Stimulated activated effector memory CD8-positive, alpha-beta T cell treated with anti-CD3 and anti-CD28 coated beads, Interleukin-12 subunit alpha, Interleukin-12 subunit beta, amount 100 ng/mL, for 72 hours (primary cell): Measurements from ENCODE around the gene OR1F1.
"Not testable (repeated sequence)": the region's sequence is repeated elsewhere in the genome, so short reads cannot be mapped to it uniquely, and the experiment has no call there.

Experiments
- ATAC-seq: fragments of 150-1000 bp; cut with Tn5 transposase; 2 replicates; pipeline ENCODE4 v1.10.0; 2021
- DNase-seq, 2 donors: peaks; one replicate each; pipeline ENCODE4 v3.0.0; 2021 to 2022; ENCODE audit warnings: low spot score in 2 of 2
- H3K27ac Mint-ChIP-seq: one replicate; pipeline ENCODE4 v1.8.0; 2022; ENCODE audit warnings: mild to moderate bottlenecking, mixed read lengths
- H3K36me3 Mint-ChIP-seq: one replicate; pipeline ENCODE4 v1.8.0; 2022; ENCODE audit warnings: mild to moderate bottlenecking, mixed read lengths
- H3K4me1 Mint-ChIP-seq: one replicate; pipeline ENCODE4 v1.8.0; 2022; ENCODE audit warnings: mixed read lengths
- H3K4me3 Mint-ChIP-seq: one replicate; pipeline ENCODE4 v1.8.0; 2022; ENCODE audit warnings: mild to moderate bottlenecking, mixed read lengths
- H3K9me3 Mint-ChIP-seq: one replicate; pipeline ENCODE4 v1.8.0; 2022; ENCODE audit warnings: mixed read lengths

Gene OR1F1

GRCh38 chr16:3197694-3198333 is 9.8 kb downstream of the OR1F1 start:
- DNase-seq, H3K9me3 Mint-ChIP-seq: not testable (repeated sequence)

GRCh38 chr16:3198334-3199072 is 10.5 kb downstream of the OR1F1 start:
- no peak overlapping the region for H3K4me3 Mint-ChIP-seq
- H3K9me3 Mint-ChIP-seq = no peaks in the 10 kb centered on the region
- no peak for DNase-seq
- H3K27ac Mint-ChIP-seq = no peak overlapping the region
- ATAC-seq = no peak
- H3K4me1 Mint-ChIP-seq = no peaks in the 10 kb centered on the region
- peaks cover 9% of the 10 kb centered on the region for H3K36me3 Mint-ChIP-seq

More at GRCh38 chr16:3197694-3198333, 9.8 kb downstream of the OR1F1 start:
- not testable (repeated sequence) for H3K27ac Mint-ChIP-seq, H3K4me3 Mint-ChIP-seq, H3K4me1 Mint-ChIP-seq, H3K36me3 Mint-ChIP-seq, ATAC-seq

- H3K4me3 Mint-ChIP-seq = no peak overlapping the region
- no peak overlapping the region for H3K27ac Mint-ChIP-seq
- no peak for ATAC-seq
- H3K4me1 Mint-ChIP-seq = no peaks in the 10 kb centered on the region
- peaks cover 7% of the 10 kb centered on the region for H3K9me3 Mint-ChIP-seq
- DNase-seq = no peak
- H3K36me3 Mint-ChIP-seq = no peaks in the 10 kb centered on the region
Observed at GRCh38 chr16:3202903-3203539, 15.0 kb downstream of the OR1F1 start.

GRCh38 chr16:3205939-3206338 is 17.9 kb downstream of the OR1F1 start:
- H3K27ac Mint-ChIP-seq, H3K36me3 Mint-ChIP-seq, ATAC-seq, H3K4me3 Mint-ChIP-seq, DNase-seq, H3K4me1 Mint-ChIP-seq, H3K9me3 Mint-ChIP-seq: not testable (repeated sequence)

GRCh38 chr16:3207086-3207953 is 19.3 kb downstream of the OR1F1 start:
- no peak overlapping the region for H3K4me3 Mint-ChIP-seq
- no peaks in the 10 kb centered on the region for H3K36me3 Mint-ChIP-seq
- no peaks in the 10 kb centered on the region for H3K4me1 Mint-ChIP-seq
- ATAC-seq (no peak), DNase-seq (no peak)
- H3K27ac Mint-ChIP-seq = no peak overlapping the region
- peaks cover 7% of the 10 kb centered on the region for H3K9me3 Mint-ChIP-seq

- H3K4me3 Mint-ChIP-seq = no peak overlapping the region
- H3K27ac Mint-ChIP-seq = no peak overlapping the region
- H3K4me1 Mint-ChIP-seq = peaks cover 36% of the 10 kb centered on the region
- DNase-seq = no peak
- no peak for ATAC-seq
- peaks cover 13% of the 10 kb centered on the region for H3K9me3 Mint-ChIP-seq
- H3K36me3 Mint-ChIP-seq = peaks cover 16% of the 10 kb centered on the region
Observed at GRCh38 chr16:3212006-3212405, 24.0 kb downstream of the OR1F1 start.

- H3K27ac Mint-ChIP-seq = peak overlapping the region; percentile 90
- peaks cover 39% of the 10 kb centered on the region for H3K4me1 Mint-ChIP-seq
- peaks cover 10% of the 10 kb centered on the region for H3K9me3 Mint-ChIP-seq
- H3K36me3 Mint-ChIP-seq = peaks cover 16% of the 10 kb centered on the region
- ATAC-seq = no peak
- DNase-seq = no peak
- H3K4me3 Mint-ChIP-seq = no peak overlapping the region
Observed at GRCh38 chr16:3212567-3212966, 24.6 kb downstream of the OR1F1 start.

GRCh38 chr16:3214904-3215600 is 27.0 kb downstream of the OR1F1 start:
- ATAC-seq = peak; percentile 93
- Mint-ChIP-seq H3K4me3 (peak overlapping the region; percentile 56), H3K27ac (peak overlapping the region; percentile 97), H3K4me1 (peaks cover 43% of the 10 kb centered on the region), H3K9me3 (peaks cover 16% of the 10 kb centered on the region), H3K36me3 (peaks cover 16% of the 10 kb centered on the region)
- DNase-seq = peak; percentile 16 to 57

- peaks cover 16% of the 10 kb centered on the region for H3K36me3 Mint-ChIP-seq
- ATAC-seq (peak; percentile 60), DNase-seq (peak in 1 of 2 donors; percentile 61)
- H3K4me1 Mint-ChIP-seq = peaks cover 43% of the 10 kb centered on the region
- H3K4me3 Mint-ChIP-seq = peak overlapping the region; percentile 56
- peak overlapping the region; percentile 97 for H3K27ac Mint-ChIP-seq
- peaks cover 16% of the 10 kb centered on the region for H3K9me3 Mint-ChIP-seq
Observed at GRCh38 chr16:3215601-3216262, 27.7 kb downstream of the OR1F1 start.

GRCh38 chr16:3216263-3216640 is 28.2 kb downstream of the OR1F1 start:
- H3K4me3 Mint-ChIP-seq = peak overlapping the region; percentile 56
- peaks cover 16% of the 10 kb centered on the region for H3K36me3 Mint-ChIP-seq
- ATAC-seq (no peak), DNase-seq (no peak)
- H3K4me1 Mint-ChIP-seq = peaks cover 43% of the 10 kb centered on the region
- H3K9me3 Mint-ChIP-seq = peaks cover 16% of the 10 kb centered on the region
- peak overlapping the region; percentile 97 for H3K27ac Mint-ChIP-seq

GRCh38 chr16:3220839-3221238 is 32.8 kb downstream of the OR1F1 start:
- no peak overlapping the region for H3K27ac Mint-ChIP-seq

GRCh38 chr16:3223913-3224515 is 36.0 kb downstream of the OR1F1 start:
- no peak for DNase-seq
- Mint-ChIP-seq H3K4me1 (no peaks in the 10 kb centered on the region), H3K27ac (no peak overlapping the region), H3K4me3 (no peak overlapping the region), H3K36me3 (peaks cover 64% of the 10 kb centered on the region), H3K9me3 (peaks cover 34% of the 10 kb centered on the region)
- no peak for ATAC-seq

More at GRCh38 chr16:3220839-3221238, 32.8 kb downstream of the OR1F1 start:
- peaks cover 33% of the 10 kb centered on the region for H3K36me3 Mint-ChIP-seq
- DNase-seq (no peak), ATAC-seq (no peak)
- peaks cover 26% of the 10 kb centered on the region for H3K9me3 Mint-ChIP-seq
- H3K4me3 Mint-ChIP-seq = no peak overlapping the region
- peaks cover 18% of the 10 kb centered on the region for H3K4me1 Mint-ChIP-seq

GRCh38 chr16:3234543-3234856 is 46.5 kb downstream of the OR1F1 start:
- DNase-seq (no peak), ATAC-seq (peak; percentile 50)
- peaks cover 9% of the 10 kb centered on the region for H3K9me3 Mint-ChIP-seq
- peaks cover 23% of the 10 kb centered on the region for H3K4me1 Mint-ChIP-seq
- peak overlapping the region; percentile 97 for H3K27ac Mint-ChIP-seq
- peak overlapping the region; percentile 89 for H3K4me3 Mint-ChIP-seq
- peaks cover 62% of the 10 kb centered on the region for H3K36me3 Mint-ChIP-seq
